ENCODE measurements around the gene FBL. TPM values are rescaled to one million over a fixed set of nuclear protein-coding genes. Genes with fewer than 3 reads are reported as not detected.

The FBL gene
- total RNA-seq, 1 experiment from 2014 or later = 554 TPM

- H4K20me1 ChIP-seq (ENCODE audit: insufficient read depth) = peaks cover 9% of the 10 kb centered on the region; the same call in 1 of the 2 replicates
- H3K9me2 ChIP-seq (ENCODE audit: insufficient read depth) = no peaks in the 10 kb centered on the region
- no TSS peak for BruUV-seq (replicated peaks)
- ChIA-PET POLR2A (no interaction called here), RAD21 (ENCODE audit: low non-redundant PET in 1 of 2, low total read pairs in 2 of 2, uncharacterized antibody in 2 of 2, unreplicated experiment in 2 of 2) (no interaction called here), CTCF (no interaction called here)
- H3K4me3 ChIP-seq (replicated peaks in 1 of 2; ENCODE audit: low read depth in 1 of 2, low read length in 2 of 2) = no peak overlapping the region
- H3K79me2 ChIP-seq (ENCODE audit: insufficient read depth, low read length) = peaks cover 28% of the 10 kb centered on the region
- no peak overlapping the region for H3K9ac ChIP-seq (ENCODE audit: low read length)
- DNase-seq (ENCODE audit: low read depth, low spot score) (no peak), ATAC-seq (no peak)
- H3K27me3 ChIP-seq (ENCODE audit: insufficient read depth, low read length) = no peaks in the 10 kb centered on the region
- TF ChIP-seq EGR1 (IDR thresholded peaks at IDR 0.05; ENCODE audit: low read depth) (no peak), ZBTB33 (IDR thresholded peaks at IDR 0.05; ENCODE audit: extremely low read depth, insufficient replicate concordance, low read length) (no peak), ZFX (IDR thresholded peaks at IDR 0.05) (no peak), POLR2A (IDR thresholded peaks at IDR 0.05; ENCODE audit: borderline replicate concordance, extremely low read depth, insufficient read depth, insufficient read length) (no peak), EZH2 (IDR thresholded peaks at IDR 0.05) (no peak), SIN3A (IDR thresholded peaks at IDR 0.05; ENCODE audit: low read depth) (no peak), SRF (IDR thresholded peaks at IDR 0.05; ENCODE audit: low read depth) (no peak)
- H3K27ac ChIP-seq (ENCODE audit: low read depth, low read length) = no peak overlapping the region
- no peaks in the 10 kb centered on the region for H3K9me3 ChIP-seq (ENCODE audit: control insufficient read depth in 1 of 2, insufficient read depth in 1 of 2, low read depth in 1 of 2, low read length in 2 of 2)
- peaks cover 19 to 29% of the 10 kb centered on the region in 2 experiments for H3K4me1 ChIP-seq (ENCODE audit: control insufficient read depth in 1 of 2, insufficient read depth in 2 of 2, low read length in 2 of 2)
- H2AFZ ChIP-seq (ENCODE audit: low read depth, low read length, poor library complexity, severe bottlenecking) = no peak overlapping the region
- no peaks in the 10 kb centered on the region for H3K36me3 ChIP-seq (ENCODE audit: control insufficient read depth in 1 of 2, insufficient read depth in 2 of 2, low read length in 2 of 2)
- H3K4me2 ChIP-seq (ENCODE audit: low read length) = no peak overlapping the region
- intact Hi-C loops (cut with micrococcal nuclease) = no loop called here
Measured at GRCh38 chr19:39848392-39848791, 2.2 kb upstream of the FBL start.

GRCh38 chr19:39847525-39847924, 1.3 kb upstream of the FBL start:
- CTCF ChIA-PET = interaction anchor here (1.6 kb wide), 1 partner anchor 55 kb away, joined by 5 read pairs; no protein-coding TSS in a partner anchor
- Histone ChIP-seq H3K4me1 (ENCODE audit: control insufficient read depth in 1 of 2, insufficient read depth in 2 of 2, low read length in 2 of 2) (peaks cover 27 to 38% of the 10 kb centered on the region in 2 experiments), H2AFZ (ENCODE audit: low read depth, low read length, poor library complexity, severe bottlenecking) (no peak overlapping the region), H3K4me2 (ENCODE audit: low read length) (no peak overlapping the region; the same call in 1 of the 2 replicates), H3K27me3 (ENCODE audit: insufficient read depth, low read length) (no peaks in the 10 kb centered on the region), H3K4me3 (replicated peaks in 1 of 2; ENCODE audit: low read depth in 1 of 2, low read length in 2 of 2) (no peak overlapping the region), H3K9ac (ENCODE audit: low read length) (no peak overlapping the region), H3K36me3 (ENCODE audit: control insufficient read depth in 1 of 2, insufficient read depth in 2 of 2, low read length in 2 of 2) (no peaks in the 10 kb centered on the region), H4K20me1 (ENCODE audit: insufficient read depth) (peaks cover 18% of the 10 kb centered on the region; the same call in 1 of the 2 replicates), H3K9me3 (ENCODE audit: control insufficient read depth in 1 of 2, insufficient read depth in 1 of 2, low read depth in 1 of 2, low read length in 2 of 2) (no peaks in the 10 kb centered on the region), H3K79me2 (ENCODE audit: insufficient read depth, low read length) (peaks cover 37% of the 10 kb centered on the region), H3K9me2 (ENCODE audit: insufficient read depth) (no peaks in the 10 kb centered on the region), H3K27ac (ENCODE audit: low read depth, low read length) (no peak overlapping the region)
- no TSS peak for BruUV-seq (replicated peaks)
- DNase-seq (ENCODE audit: low read depth, low spot score) (no peak), ATAC-seq (no peak)
- POLR2A ChIA-PET = interaction anchor here (0.6 kb wide), 1 partner anchor 1582 kb away, joined by 3 read pairs; no protein-coding TSS in a partner anchor
- RAD21 ChIA-PET (ENCODE audit: low non-redundant PET in 1 of 2, low total read pairs in 2 of 2, uncharacterized antibody in 2 of 2, unreplicated experiment in 2 of 2) = no interaction called here
- intact Hi-C loops (cut with micrococcal nuclease) = no loop called here
- TF ChIP-seq SIN3A (IDR thresholded peaks at IDR 0.05; ENCODE audit: low read depth) = no peak
- no peak for TF ChIP-seq ATF3 (IDR thresholded peaks at IDR 0.05)
- TF ChIP-seq SRF (IDR thresholded peaks at IDR 0.05; ENCODE audit: low read depth) = no peak
- no peak for TF ChIP-seq JUND (IDR thresholded peaks at IDR 0.05)
- no peak for TF ChIP-seq REST (IDR thresholded peaks at IDR 0.05; ENCODE audit: low read depth)
- TF ChIP-seq YY1 (IDR thresholded peaks at IDR 0.05; ENCODE audit: extremely low read depth, insufficient replicate concordance, low read depth, low read length) = no peak
- TF ChIP-seq ZFX (IDR thresholded peaks at IDR 0.05) = no peak
- no peak for TF ChIP-seq POLR2A (IDR thresholded peaks at IDR 0.05; ENCODE audit: borderline replicate concordance, extremely low read depth, insufficient read depth, insufficient read length)
- TF ChIP-seq FOSL1 (IDR thresholded peaks at IDR 0.05; ENCODE audit: low read depth) = no peak
- no peak for TF ChIP-seq POLR2AphosphoS5 (IDR thresholded peaks at IDR 0.05; ENCODE audit: low read depth, low read length)
- no peak for TF ChIP-seq EGR1 (IDR thresholded peaks at IDR 0.05; ENCODE audit: low read depth)
- TF ChIP-seq SP1 (IDR thresholded peaks at IDR 0.05; ENCODE audit: low read depth) = no peak
- TF ChIP-seq MAX (IDR thresholded peaks at IDR 0.05) = no peak
- TF ChIP-seq EZH2 (IDR thresholded peaks at IDR 0.05) = no peak
- no peak for TF ChIP-seq CBX3 (IDR thresholded peaks at IDR 0.05; ENCODE audit: low read depth)

All from HCT116 (cell line).